Measurements from ENCODE around the gene COL4A2. TPM values are rescaled to one million over a fixed set of nuclear protein-coding genes. Genes with fewer than 3 reads are reported as not detected.

Gene COL4A2
- total RNA-seq, 4 donors from 2014 or later = 75.1 to 322 (median 115) TPM

- intact Hi-C loops (cut with DNase I; ENCODE audit: low total_unique reads) = no loop called here
- no peaks in the 10 kb centered on the region for H3K27me3 ChIP-seq
- in situ Hi-C loops (cut with MboI; ENCODE audit: low pct_ligation_motif_present in 1 of 4, low pct_unique_long_range_greater_than_20kb in 1 of 4, low sequenced_read_pairs in 3 of 4) = no loop called here
- H3K4me3 ChIP-seq = no peak overlapping the region
- H3K9me3 ChIP-seq = no peaks in the 10 kb centered on the region
- H3K36me3 ChIP-seq = no peaks in the 10 kb centered on the region
- 38 to 41% methylated on average over 4 of the region's 4 CpGs for WGBS, 2 donors (ENCODE audit: low coverage in 1 of 2)
- TF ChIP-seq POLR2A (IDR thresholded peaks at IDR 0.05) = no peak
- TF ChIP-seq EP300 (IDR thresholded peaks at IDR 0.05; ENCODE audit: low read depth) = no peak
- TF ChIP-seq CTCF (IDR thresholded peaks at IDR 0.05) = no peak
- TF ChIP-seq POLR2AphosphoS5 (IDR thresholded peaks at IDR 0.05) = no peak
- DNase-seq = no peak
- H3K27ac ChIP-seq = peak overlapping the region; percentile 42 to 82 (median 58)
- peaks cover 16 to 58% (median 37%) of the 10 kb centered on the region in 4 donors for H3K4me1 ChIP-seq
These were observed 234.4 kb downstream of the COL4A2 start for GRCh38 chr13:110541526-110541920.

GRCh38 chr13:110542169-110542796, 235.2 kb downstream of the COL4A2 start:
- peaks cover 16 to 59% (median 40%) of the 10 kb centered on the region in 4 donors for H3K4me1 ChIP-seq
- TF ChIP-seq POLR2AphosphoS5 (IDR thresholded peaks at IDR 0.05) (no peak), POLR2A (IDR thresholded peaks at IDR 0.05) (no peak), EP300 (IDR thresholded peaks at IDR 0.05; ENCODE audit: low read depth) (no peak), CTCF (IDR thresholded peaks at IDR 0.05) (no peak)
- DNase-seq = no peak
- no peaks in the 10 kb centered on the region for H3K27me3 ChIP-seq
- H3K4me3 ChIP-seq = no peak overlapping the region
- no peaks in the 10 kb centered on the region for H3K9me3 ChIP-seq
- intact Hi-C loops (cut with DNase I; ENCODE audit: low total_unique reads) (no loop called here), in situ Hi-C loops (cut with MboI; ENCODE audit: low pct_ligation_motif_present in 1 of 4, low pct_unique_long_range_greater_than_20kb in 1 of 4, low sequenced_read_pairs in 3 of 4) (no loop called here)
- 57 to 74% methylated on average over 5 to 6 of the region's 6 CpGs for WGBS, 2 donors (ENCODE audit: low coverage in 1 of 2)
- no peaks in the 10 kb centered on the region for H3K36me3 ChIP-seq
- peak overlapping the region in 3 of 4 donors; percentile 47 to 82 (median 68) for H3K27ac ChIP-seq

GRCh38 chr13:110546378-110546777, 239.3 kb downstream of the COL4A2 start:
- Histone ChIP-seq H3K27me3 (no peaks in the 10 kb centered on the region), H3K4me1 (peaks cover 6 to 44% (median 23%) of the 10 kb centered on the region in 4 donors), H3K27ac (peak overlapping the region; percentile 55 to 64 (median 60)), H3K36me3 (no peaks in the 10 kb centered on the region), H3K4me3 (no peak overlapping the region), H3K9me3 (no peaks in the 10 kb centered on the region)
- in situ Hi-C loops (cut with MboI; ENCODE audit: low pct_ligation_motif_present in 1 of 4, low pct_unique_long_range_greater_than_20kb in 1 of 4, low sequenced_read_pairs in 3 of 4) (no loop called here), intact Hi-C loops (cut with DNase I; ENCODE audit: low total_unique reads) (no loop called here)
- no peak for DNase-seq
- WGBS, 2 donors (ENCODE audit: low coverage in 1 of 2) = 84 to 95% methylated on average over 2 to 4 of the region's 4 CpGs
- TF ChIP-seq CTCF (IDR thresholded peaks at IDR 0.05) (no peak), EP300 (IDR thresholded peaks at IDR 0.05; ENCODE audit: low read depth) (no peak), POLR2A (IDR thresholded peaks at IDR 0.05) (no peak), POLR2AphosphoS5 (IDR thresholded peaks at IDR 0.05) (no peak)

GRCh38 chr13:110546926-110547325, 239.8 kb downstream of the COL4A2 start:
- no peaks in the 10 kb centered on the region for H3K9me3 ChIP-seq
- H3K27ac ChIP-seq = peak overlapping the region; percentile 55 to 64 (median 60)
- no peak overlapping the region for H3K4me3 ChIP-seq
- intact Hi-C loops (cut with DNase I; ENCODE audit: low total_unique reads) = no loop called here
- 51% methylated on average over 14 of the region's 14 CpGs; no CpG with 5 or more reads in 1 of the 2 donors for WGBS, 2 donors (ENCODE audit: low coverage in 1 of 2)
- TF ChIP-seq EP300 (IDR thresholded peaks at IDR 0.05; ENCODE audit: low read depth) (no peak), POLR2A (IDR thresholded peaks at IDR 0.05) (no peak), CTCF (IDR thresholded peaks at IDR 0.05) (no peak), POLR2AphosphoS5 (IDR thresholded peaks at IDR 0.05) (peak; percentile 8 to 74 (median 57))
- H3K27me3 ChIP-seq = no peaks in the 10 kb centered on the region
- peak; percentile 93 for DNase-seq
- in situ Hi-C loops (cut with MboI; ENCODE audit: low pct_ligation_motif_present in 1 of 4, low pct_unique_long_range_greater_than_20kb in 1 of 4, low sequenced_read_pairs in 3 of 4) = no loop called here
- H3K36me3 ChIP-seq = no peaks in the 10 kb centered on the region
- H3K4me1 ChIP-seq = peaks cover under 1 to 43% (median 18%) of the 10 kb centered on the region in 4 donors

All from transverse colon (tissue), 4 donors.